Breast epithelium (tissue), 3 donors: ENCODE results near the gene PSMD14.

ENCODE experiments used
- POLR2AphosphoS5 ChIP-seq, 3 donors: sonication (generic); formaldehyde crosslinking; IDR thresholded peaks; one replicate each; pipeline ENCODE4 v1.6.1; 2017; ENCODE audit warnings: antibody characterized with exemption in 3 of 3
- TF ChIP-seq, protein P1 (sequence below), 3 donors: fragments of 450-650 bp; IDR thresholded peaks; one replicate each; pipeline ENCODE4 v1.5.1; 2016 to 2017; ENCODE audit warnings: antibody characterized with exemption in 3 of 3, mild to moderate bottlenecking in 3 of 3, moderate library complexity in 3 of 3

DNA sequence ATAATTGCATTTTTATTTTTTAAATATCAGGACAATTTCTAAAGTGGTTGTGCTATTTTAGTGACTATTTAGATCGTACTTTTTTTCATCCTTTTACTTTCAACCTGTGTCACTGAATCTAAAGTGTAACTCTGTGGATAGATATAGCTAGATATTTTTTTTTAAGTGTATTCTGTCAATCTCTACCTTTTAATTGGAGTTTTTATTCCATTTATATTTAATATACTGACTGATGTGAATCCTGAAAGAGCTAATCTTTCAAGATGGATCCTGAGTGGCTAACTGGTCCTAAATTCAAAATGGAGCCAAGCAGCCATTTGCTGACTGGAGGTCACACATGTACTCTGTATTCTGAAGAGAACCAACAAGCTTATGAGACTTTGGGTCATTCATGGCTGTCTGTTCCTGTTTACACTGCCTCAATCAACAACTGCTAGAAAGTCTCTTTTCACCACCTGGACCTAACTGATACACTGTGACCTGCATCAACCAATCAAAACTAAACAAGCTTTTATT is 4.6 kb upstream of the PSMD14 start:
- TF ChIP-seq, protein P1, sequence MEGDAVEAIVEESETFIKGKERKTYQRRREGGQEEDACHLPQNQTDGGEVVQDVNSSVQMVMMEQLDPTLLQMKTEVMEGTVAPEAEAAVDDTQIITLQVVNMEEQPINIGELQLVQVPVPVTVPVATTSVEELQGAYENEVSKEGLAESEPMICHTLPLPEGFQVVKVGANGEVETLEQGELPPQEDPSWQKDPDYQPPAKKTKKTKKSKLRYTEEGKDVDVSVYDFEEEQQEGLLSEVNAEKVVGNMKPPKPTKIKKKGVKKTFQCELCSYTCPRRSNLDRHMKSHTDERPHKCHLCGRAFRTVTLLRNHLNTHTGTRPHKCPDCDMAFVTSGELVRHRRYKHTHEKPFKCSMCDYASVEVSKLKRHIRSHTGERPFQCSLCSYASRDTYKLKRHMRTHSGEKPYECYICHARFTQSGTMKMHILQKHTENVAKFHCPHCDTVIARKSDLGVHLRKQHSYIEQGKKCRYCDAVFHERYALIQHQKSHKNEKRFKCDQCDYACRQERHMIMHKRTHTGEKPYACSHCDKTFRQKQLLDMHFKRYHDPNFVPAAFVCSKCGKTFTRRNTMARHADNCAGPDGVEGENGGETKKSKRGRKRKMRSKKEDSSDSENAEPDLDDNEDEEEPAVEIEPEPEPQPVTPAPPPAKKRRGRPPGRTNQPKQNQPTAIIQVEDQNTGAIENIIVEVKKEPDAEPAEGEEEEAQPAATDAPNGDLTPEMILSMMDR (IDR thresholded peaks at IDR 0.05) = no peak
- no peak for TF ChIP-seq POLR2AphosphoS5 (IDR thresholded peaks at IDR 0.05)
